HG02642 (cell line): ENCODE data around the gene NTMT1.
"Not testable (repeated sequence)": the region's sequence is repeated elsewhere in the genome, so short reads cannot be mapped to it uniquely, and the experiment has no call there.

Experiments used
- ATAC-seq: cut with Tn5 transposase; IDR thresholded peaks from one replicate; pipeline ENCODE4 v1.9.1; 2021; ENCODE audit warnings: mild to moderate bottlenecking; ENCODE audit not compliant: unreplicated experiment, poor library complexity

NTMT1 gene

GRCh38 chr9:129649726-129650679 lies 24.0 kb downstream of the NTMT1 start:
- ATAC-seq: no peak

GRCh38 chr9:129650680-129651235 lies 24.8 kb downstream of the NTMT1 start:
- no peak for ATAC-seq

DNA sequence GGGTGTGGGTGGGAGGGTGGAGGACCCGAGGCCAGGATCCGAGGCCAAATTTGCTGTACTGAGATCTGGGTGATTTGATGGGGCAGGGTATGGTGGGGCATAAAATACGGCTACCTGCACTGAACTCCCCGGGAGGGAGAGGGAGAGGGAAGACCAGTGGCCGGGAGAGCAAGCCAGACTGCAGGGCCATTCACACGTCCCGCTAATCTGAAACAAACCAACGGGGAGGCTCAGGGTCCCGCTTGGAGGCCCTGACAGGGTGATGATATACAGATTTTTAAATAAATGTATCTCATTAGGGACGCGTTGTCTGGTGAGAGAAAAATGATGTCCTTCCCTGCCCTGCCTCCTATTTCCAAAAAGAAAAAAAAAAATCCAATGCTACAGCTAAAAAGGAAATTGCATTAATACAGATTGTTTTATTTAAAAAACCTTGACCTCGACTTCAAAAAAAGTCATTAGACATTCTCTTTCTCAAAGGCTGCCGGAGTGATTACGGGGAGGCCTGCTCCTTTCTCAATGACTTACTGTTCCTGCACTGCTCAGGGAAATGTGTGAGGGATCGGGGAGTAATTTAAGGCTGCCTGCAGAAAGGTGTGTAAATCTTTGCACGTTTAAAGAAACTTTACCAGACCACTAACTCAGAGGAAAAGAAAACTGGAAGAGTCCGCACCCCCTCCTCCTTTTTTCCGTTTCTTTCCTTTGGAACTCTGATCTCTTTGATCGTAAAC lies 28.0 kb downstream of the NTMT1 start:
- no peak for ATAC-seq

DNA sequence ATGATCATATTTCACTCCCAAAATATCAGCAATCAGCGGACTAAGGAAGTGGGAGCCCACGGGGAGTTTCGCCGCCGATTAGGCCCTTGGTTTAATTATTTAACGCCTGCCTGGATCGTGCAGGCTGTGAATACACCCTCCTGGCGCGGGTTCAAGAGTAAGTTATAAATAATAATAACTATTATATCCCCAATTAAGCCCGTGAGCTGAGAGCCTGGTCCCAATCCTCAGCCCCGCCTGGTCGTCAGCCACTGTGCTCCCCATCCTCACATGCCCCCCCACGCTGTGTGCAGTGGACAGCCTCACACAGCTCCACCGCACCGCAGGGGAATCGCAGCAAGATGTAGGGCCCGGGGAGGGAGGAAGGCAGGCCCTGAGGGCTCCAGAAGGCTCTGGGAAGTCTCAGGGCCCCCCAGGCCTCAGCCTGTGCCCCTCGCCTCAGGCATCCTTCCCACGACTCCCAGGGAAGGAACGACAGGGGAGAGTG lies 28.6 kb downstream of the NTMT1 start:
- no peak for ATAC-seq

GRCh38 chr9:129655154-129655553 lies 29.2 kb downstream of the NTMT1 start:
- no peak for ATAC-seq

DNA sequence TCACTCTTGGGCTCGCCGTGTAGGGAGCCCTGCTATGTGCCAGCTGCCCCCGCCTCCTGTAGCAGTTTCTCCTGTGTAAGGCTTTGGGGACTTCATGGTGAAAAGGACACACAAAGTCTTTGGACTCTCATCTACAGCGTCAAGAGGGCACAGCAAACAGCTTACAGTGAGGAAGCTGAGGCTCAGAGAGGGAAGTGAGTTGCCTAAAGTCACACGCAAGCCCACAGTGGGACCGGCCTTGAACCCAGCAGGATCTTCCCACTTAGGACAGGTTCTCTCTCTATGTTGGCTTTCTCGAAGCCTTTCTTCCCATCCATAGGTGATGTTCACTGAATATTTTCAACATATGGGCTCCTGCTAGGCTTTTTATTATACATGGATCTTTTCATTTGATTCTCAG lies 29.7 kb downstream of the NTMT1 start:
- ATAC-seq: no peak

DNA sequence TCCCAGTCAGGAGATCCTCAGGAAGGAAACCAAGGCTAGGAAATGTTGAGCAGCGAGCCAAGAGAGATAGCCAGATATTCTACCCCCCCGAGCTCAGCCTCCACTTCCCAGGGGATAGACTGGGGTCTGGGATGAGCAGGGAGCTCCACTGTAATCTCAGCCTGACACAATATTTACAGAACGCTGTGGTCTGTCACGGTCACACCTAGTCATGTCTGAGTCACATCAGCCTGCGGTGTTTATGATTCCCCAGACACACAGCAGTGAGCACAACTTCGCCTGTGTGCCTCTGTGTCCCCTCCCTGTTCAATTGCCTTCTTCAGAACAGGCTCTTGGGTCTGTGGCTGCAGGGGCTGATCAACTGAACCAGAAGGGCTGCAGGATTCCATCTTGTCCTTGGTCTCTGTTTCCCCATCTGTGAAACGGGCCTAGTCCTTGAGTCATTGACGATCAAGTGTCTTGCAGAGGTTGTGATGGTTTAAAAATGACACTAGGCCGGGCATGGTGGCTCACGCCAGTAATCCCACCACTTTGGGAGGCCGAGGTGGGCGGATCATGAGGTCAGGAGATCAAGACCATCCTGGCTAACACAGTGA lies 30.9 kb downstream of the NTMT1 start:
- ATAC-seq: no peak

DNA sequence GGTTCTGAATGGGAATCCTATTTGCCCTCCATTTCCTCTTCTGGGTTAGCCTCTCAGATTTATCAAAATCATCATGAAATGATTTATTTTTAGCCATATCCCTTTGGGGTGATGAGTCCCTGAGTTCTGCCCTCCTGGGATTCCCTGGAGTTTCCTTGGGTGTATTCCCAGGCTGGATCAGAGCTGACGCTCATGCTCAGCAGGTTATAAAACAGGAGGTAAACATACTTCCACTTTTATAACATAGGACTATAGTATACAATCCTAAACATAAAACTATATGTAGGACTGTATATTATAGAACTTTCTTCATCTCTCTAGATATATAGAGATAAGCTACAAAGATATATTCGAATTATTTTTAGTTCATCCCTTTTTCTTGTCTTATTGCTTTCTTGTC lies 35.1 kb downstream of the NTMT1 start:
- ATAC-seq: no peak

DNA sequence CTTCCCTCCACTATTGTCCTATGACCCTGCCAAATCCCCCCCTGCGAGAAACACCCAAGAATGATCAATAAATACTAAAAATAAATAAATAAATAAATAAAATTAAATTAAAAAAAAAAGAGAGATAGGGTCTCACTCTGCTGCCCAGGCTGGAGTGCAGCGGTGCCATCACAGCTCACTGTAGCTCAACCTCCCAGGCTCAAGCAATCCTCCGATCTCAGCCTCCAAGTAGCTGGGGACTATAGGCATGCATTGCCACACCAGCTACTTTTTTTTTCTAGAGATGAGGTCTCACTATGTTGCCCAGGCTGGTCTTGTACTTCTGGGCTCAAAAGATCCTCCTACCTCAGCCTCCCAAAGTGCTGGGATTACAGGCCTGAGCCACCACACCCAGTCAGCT lies 36.3 kb downstream of the NTMT1 start:
- ATAC-seq: not testable (repeated sequence)

GRCh38 chr9:129664746-129665388 lies 38.9 kb downstream of the NTMT1 start:
- ATAC-seq: no peak

DNA sequence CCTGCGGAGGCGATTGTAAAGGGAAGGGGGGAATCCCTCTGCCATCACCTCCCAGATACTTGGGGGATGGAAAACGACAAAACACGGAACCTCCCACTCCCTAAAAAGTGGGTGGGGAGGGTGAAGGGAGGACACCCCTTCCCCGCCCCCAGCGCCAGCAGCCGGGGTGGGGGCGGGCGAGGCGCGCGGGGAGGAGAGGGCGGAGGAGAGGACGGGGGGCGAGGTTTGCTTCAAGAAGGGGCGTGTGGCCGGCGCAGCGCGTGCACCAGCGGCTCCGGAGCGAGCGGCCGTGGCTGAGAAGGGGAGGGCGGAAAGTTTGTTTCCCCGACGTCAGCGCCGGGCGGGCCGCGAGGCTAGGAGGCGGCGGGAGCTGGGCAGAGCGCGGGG lies 39.4 kb downstream of the NTMT1 start, which contains the start of gene PRRX2:
TSS of gene PRRX2 (plus strand) at position 259 of the 387 bp plus-strand sequence. CDS start 221 bp downstream, outside the sequence.
- no peak for ATAC-seq

DNA sequence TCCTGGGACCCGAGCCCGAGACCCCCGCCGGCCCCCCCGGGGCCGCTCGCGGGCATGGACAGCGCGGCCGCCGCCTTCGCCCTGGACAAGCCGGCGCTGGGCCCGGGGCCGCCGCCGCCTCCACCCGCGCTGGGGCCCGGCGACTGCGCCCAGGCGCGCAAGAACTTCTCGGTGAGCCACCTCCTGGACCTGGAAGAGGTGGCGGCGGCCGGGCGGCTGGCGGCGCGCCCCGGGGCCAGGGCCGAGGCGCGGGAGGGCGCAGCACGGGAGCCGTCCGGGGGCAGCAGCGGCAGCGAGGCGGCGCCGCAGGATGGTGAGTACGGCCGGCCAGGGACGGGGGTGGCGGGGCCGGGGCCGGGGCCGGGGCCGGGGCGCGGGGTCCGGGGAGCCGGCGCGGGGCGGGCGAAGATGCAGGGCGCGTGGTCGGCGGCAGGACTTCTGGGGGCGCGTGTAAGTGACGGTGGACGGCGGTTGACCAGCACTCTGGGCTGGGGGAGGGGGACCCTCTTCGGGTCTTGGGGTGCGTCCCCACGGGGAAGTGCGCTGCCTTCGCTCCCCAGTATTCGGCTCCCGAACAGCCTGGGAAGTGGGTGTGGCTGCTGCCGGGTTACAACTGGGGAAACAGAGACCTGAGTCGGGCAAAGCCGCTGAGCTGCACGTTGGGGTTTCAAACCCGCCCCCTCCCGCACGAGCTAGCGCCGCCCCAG lies 40.0 kb downstream of the NTMT1 start:
- ATAC-seq: no peak

- ATAC-seq: no peak
Measured at GRCh38 chr9:129666575-129666974, 40.6 kb downstream of the NTMT1 start.

- ATAC-seq: no peak
Measured at GRCh38 chr9:129667378-129667777, 41.4 kb downstream of the NTMT1 start.

GRCh38 chr9:129667850-129668249 lies 41.9 kb downstream of the NTMT1 start:
- ATAC-seq: no peak

- no peak for ATAC-seq
Measured at GRCh38 chr9:129669141-129669718, 43.3 kb downstream of the NTMT1 start.

DNA sequence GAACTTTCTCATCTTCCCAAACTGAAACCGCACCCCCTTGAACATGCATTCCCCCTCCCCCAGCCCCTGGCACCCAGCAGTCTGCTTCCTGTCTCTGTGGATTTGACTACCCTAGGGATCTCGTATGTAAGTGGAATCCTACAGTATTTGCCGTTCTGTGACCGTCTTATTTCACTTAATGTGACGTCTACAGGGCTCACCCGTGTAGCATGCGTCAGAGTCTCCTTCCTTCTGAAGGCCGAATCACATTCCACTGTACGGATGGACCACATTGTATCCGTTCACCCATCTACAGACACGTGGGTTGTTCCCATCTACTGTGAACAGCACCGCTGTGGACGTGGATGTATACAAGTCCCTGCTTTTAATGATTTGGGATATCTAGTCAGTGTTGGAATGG lies 44.0 kb downstream of the NTMT1 start:
- no peak for ATAC-seq

- no peak for ATAC-seq
Measured at GRCh38 chr9:129671065-129671464, 45.1 kb downstream of the NTMT1 start.

- no peak for ATAC-seq
Measured at GRCh38 chr9:129671519-129671918, 45.6 kb downstream of the NTMT1 start.
